ENCODE measurements around the gene SYTL3. TPM values are rescaled to one million over a fixed set of nuclear protein-coding genes. Genes with fewer than 3 reads are reported as not detected.
A peak's percentile ranks its signal among the peaks of the same experiment; 100 is the strongest.

Gene SYTL3
- polyA plus RNA-seq, 1 donor (not counting 4 experiments of a cell fraction or from before 2014, with no cell fraction given) = 1.4 TPM

DNA sequence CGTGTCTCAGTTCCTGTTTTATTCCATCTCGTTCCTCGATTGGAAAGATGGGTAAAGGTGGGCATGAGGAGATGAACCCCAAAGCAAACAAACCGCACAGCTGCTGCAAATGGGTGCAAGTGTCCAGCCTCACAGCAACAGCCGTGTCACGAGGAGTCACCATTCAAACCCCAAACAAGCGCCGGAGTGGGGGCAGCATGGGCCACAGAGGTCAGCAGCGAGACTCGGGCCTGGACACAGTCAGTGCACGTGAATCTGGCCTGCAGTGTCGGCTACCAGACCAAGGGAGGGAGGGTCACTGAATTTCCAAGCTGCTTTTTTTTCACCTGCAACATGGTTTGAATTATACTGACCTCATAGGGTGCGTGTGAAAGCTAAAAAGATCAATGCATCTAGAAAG lies 105.8 kb downstream of the SYTL3 start:
- H3K27me3 ChIP-seq (ENCODE audit: control insufficient read depth, extremely low read depth, insufficient read depth, low read length) = no peaks in the 10 kb centered on the region
- H4K20me1 ChIP-seq (ENCODE audit: control insufficient read depth, extremely low read depth, insufficient read depth, low read length) = no peaks in the 10 kb centered on the region
- no peak for DNase-seq (ENCODE audit: low read depth, low spot score)
- no peak overlapping the region for H3K4me2 ChIP-seq (ENCODE audit: control insufficient read depth, extremely low read depth, insufficient read depth, low read depth, low read length)
- peaks cover 12% of the 10 kb centered on the region for H3K4me1 ChIP-seq (ENCODE audit: control insufficient read depth, extremely low read depth, insufficient read depth, low read length)
- dilution Hi-C loops (cut with MboI; ENCODE audit: extremely low pct_ligation_motif_present, low sequenced_read_pairs) = no loop called here
- H2AFZ ChIP-seq (ENCODE audit: control insufficient read depth, low read length) = no peak overlapping the region
- H3K27ac ChIP-seq (ENCODE audit: control insufficient read depth, insufficient read depth, low read length) = no peak overlapping the region
- H3K79me2 ChIP-seq (ENCODE audit: control insufficient read depth, insufficient read depth, low read length) = no peaks in the 10 kb centered on the region
- no peaks in the 10 kb centered on the region for H3K9me1 ChIP-seq (ENCODE audit: control insufficient read depth, extremely low read depth, insufficient read depth, low read length)
- no peak overlapping the region for H3K4me3 ChIP-seq (ENCODE audit: control insufficient read depth in 2 of 3, extremely low read depth in 1 of 3, insufficient read depth in 2 of 3, low read depth in 1 of 3, low read length in 3 of 3)
- FAIRE-seq = no peak
- no peaks in the 10 kb centered on the region for H3K9me3 ChIP-seq (ENCODE audit: control insufficient read depth, low read depth, low read length)
- TF ChIP-seq CTCF (optimal IDR thresholded peaks at IDR 0.05 in 1 of 3, IDR thresholded peaks at IDR 0.05 in 1 of 3, conservative IDR thresholded peaks at IDR 0.05 in 1 of 3; ENCODE audit: extremely low read depth in 1 of 3, insufficient read depth in 2 of 3, low read length in 3 of 3) (no peak), EZH2 (IDR thresholded peaks at IDR 0.05; ENCODE audit: low read length) (no peak)
- H3K9ac ChIP-seq (ENCODE audit: control insufficient read depth, extremely low read depth, insufficient read depth, low read length) = no peak overlapping the region
- H3K36me3 ChIP-seq (ENCODE audit: control insufficient read depth in 2 of 2, extremely low read depth in 1 of 2, insufficient read depth in 2 of 2, low read length in 2 of 2) = no peaks in the 10 kb centered on the region

GRCh38 chr6:158756126-158756525 lies 106.3 kb downstream of the SYTL3 start:
- Histone ChIP-seq H3K79me2 (ENCODE audit: control insufficient read depth, insufficient read depth, low read length) (no peaks in the 10 kb centered on the region), H4K20me1 (ENCODE audit: control insufficient read depth, extremely low read depth, insufficient read depth, low read length) (no peaks in the 10 kb centered on the region), H2AFZ (ENCODE audit: control insufficient read depth, low read length) (peak overlapping the region; percentile 43), H3K4me3 (ENCODE audit: control insufficient read depth in 2 of 3, extremely low read depth in 1 of 3, insufficient read depth in 2 of 3, low read depth in 1 of 3, low read length in 3 of 3) (no peak overlapping the region), H3K4me2 (ENCODE audit: control insufficient read depth, extremely low read depth, insufficient read depth, low read depth, low read length) (peak overlapping the region; percentile 41), H3K36me3 (ENCODE audit: control insufficient read depth in 2 of 2, extremely low read depth in 1 of 2, insufficient read depth in 2 of 2, low read length in 2 of 2) (no peaks in the 10 kb centered on the region), H3K4me1 (ENCODE audit: control insufficient read depth, extremely low read depth, insufficient read depth, low read length) (peaks cover 12% of the 10 kb centered on the region), H3K9me3 (ENCODE audit: control insufficient read depth, low read depth, low read length) (no peaks in the 10 kb centered on the region), H3K27ac (ENCODE audit: control insufficient read depth, insufficient read depth, low read length) (no peak overlapping the region), H3K9ac (ENCODE audit: control insufficient read depth, extremely low read depth, insufficient read depth, low read length) (no peak overlapping the region), H3K9me1 (ENCODE audit: control insufficient read depth, extremely low read depth, insufficient read depth, low read length) (no peaks in the 10 kb centered on the region), H3K27me3 (ENCODE audit: control insufficient read depth, extremely low read depth, insufficient read depth, low read length) (no peaks in the 10 kb centered on the region)
- TF ChIP-seq CTCF (optimal IDR thresholded peaks at IDR 0.05 in 1 of 3, IDR thresholded peaks at IDR 0.05 in 1 of 3, conservative IDR thresholded peaks at IDR 0.05 in 1 of 3; ENCODE audit: extremely low read depth in 1 of 3, insufficient read depth in 2 of 3, low read length in 3 of 3) = no peak
- TF ChIP-seq EZH2 (IDR thresholded peaks at IDR 0.05; ENCODE audit: low read length) = no peak
- peak; percentile 51 for FAIRE-seq
- no peak for DNase-seq (ENCODE audit: low read depth, low spot score)
- dilution Hi-C loops (cut with MboI; ENCODE audit: extremely low pct_ligation_motif_present, low sequenced_read_pairs) = no loop called here

All from keratinocyte (primary cell).